ENCODE results near the gene COL23A1.

DNA sequence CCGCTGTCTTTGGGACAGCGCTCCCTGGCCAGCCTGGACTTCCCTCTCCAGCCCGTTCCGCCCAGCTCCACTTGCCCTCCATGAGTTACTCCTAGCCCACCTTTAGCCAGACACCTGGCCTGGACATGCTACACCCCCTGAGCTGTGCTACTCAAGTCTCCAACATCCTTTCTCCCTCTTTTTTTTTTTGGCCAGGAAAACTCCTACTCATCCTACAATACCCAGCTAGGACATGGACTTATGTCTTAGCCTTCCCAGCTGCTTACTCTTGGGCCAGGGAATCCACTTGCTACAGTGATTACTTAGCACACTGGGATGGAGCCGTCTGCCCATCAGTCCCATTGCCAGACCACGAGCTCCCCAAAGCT is 264.9 kb downstream of the COL23A1 start:
- TF ChIP-seq SPI1 (IDR thresholded peaks at IDR 0.05; ENCODE audit: low read depth, low read length) (no peak), POLR2A (IDR thresholded peaks at IDR 0.05; ENCODE audit: low read depth, low read length) (no peak), POLR2AphosphoS5 (IDR thresholded peaks at IDR 0.05; ENCODE audit: low read depth, low read length) (no peak), TAF1 (IDR thresholded peaks at IDR 0.05; ENCODE audit: low read depth, low read length) (no peak)
